Stimulated activated naive CD4-positive, alpha-beta T cell treated with Interleukin-2 at 50 U/mL for 16 hours (primary cell): ENCODE measurements around the gene RGL2.
"Not testable (repeated sequence)": the region's sequence is repeated elsewhere in the genome, so short reads cannot be mapped to it uniquely, and the experiment has no call there.

Experiments
- DNase-seq: peaks from one replicate; lab custom pipeline; 2025; lab: John Stamatoyannopoulos, UW

RGL2 gene

DNA sequence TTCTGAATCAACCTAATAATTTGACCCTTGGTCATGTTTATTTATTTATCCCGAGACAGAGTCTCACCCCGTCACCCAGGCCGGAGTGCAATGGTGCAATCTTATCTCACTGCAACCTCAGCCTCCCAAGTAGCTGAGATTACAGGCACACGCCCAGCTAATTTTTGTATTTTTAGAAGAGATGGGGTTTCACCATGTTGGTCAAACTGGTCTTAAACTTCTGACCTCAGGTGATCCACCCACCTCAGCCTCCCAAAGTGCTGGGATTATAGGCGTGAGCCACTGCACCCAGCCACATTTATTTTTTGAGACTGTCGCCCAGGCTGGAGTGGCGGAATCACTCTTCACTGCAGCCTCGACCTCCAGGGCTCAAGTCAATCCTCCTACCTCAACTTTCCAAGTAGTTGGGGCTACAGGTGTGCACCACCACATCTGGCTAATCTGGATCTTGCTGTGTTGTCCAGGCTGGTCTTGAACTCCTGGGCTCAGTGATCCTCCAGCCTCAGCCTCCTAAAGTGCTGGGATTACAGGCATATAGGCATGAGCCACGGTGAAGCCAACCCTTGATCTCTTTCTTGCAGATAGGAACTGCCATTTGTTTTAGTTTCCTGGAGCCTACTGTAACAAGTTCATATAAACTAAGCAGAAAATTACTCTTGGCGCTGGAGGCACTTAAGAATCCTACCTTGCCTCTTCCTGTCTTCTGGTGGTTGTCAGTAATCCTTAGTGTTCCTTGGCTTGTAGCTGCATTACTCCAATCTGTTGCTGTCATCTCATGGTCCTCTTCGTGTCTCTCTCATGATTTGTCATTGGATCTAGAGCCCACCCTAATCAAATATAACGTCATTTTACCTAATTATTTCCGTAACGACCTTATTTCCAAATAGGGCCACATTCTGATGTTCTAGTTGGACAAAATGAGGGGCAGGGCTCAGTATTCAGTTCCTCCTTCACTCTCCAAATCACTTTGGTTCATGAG is 24.5 kb downstream of the RGL2 start:
- DNase-seq, result no peak

DNA sequence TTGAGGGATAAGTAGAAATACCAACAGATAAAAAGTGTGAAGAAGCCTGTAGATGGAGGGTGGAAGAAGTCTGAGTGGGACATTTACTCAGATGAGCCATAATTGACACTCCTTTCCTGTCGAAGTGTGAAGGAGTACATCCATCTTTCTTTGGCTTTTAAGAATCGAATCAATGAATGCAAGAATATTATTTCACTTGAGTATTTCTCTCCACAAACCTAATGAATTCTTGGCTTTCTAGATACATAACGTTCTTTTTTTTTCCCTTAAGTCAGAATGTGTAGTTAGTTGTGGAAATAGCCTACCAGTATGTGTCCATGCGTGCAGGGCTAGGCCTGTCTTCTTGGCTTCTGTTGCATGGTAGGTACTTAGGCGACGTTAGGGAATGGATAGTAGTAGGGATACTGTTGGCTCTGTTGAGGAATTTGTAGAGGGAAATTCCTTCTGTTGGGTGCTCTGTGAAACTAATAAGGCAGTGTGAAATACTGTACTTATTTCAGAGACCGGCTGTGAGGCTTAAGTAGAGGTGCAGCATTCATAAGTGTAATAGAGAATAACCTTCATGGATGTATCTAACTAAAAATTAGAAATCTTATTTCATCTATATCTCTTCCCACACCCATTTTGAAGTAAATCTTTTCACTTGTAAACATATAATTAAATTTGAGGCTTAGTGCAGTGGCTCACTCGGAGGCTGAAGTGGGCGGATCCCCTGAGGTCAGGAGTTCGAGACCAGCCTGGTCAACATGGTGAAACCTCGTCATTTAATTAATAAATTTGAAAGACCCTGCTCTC is 25.4 kb downstream of the RGL2 start:
- DNase-seq, result no peak

DNA sequence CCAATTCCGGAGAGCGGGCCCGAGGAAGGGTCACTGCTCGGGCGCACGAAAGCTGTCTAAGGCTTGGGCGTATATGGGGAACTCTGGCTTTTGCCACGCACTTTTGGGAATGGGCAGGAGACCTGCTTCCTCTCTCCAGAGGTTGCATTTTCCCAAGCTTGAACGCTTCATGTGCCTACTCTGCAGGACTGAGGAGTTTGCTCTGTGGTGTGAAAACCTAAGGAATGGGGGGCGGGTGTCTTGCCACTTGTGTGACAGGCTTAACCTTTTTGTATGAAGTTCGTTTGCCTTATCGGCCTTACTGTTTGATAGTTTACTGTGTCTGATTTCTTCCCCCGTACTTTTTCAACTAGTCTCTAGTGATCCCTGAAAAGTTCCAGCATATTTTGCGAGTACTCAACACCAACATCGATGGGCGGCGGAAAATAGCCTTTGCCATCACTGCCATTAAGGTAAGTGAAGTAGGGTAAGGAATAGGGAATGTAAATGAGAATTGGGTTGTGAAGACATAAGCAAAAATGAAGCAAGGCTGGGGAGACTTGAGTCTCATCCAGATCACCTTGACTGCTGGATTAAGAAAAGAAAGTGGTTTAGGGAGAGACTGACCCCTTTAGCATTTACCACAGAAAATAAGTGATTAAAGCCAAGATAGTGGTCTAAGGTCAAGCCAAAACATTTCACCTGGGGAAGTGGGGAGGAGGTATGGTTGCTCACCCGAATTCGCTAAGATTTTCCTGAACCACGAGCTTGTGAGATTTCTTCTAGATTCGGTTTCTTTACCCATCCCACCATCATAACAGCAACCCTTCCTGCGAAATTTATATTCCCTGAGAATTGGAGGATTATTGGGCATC is 26.2 kb downstream of the RGL2 start:
- DNase-seq, result no peak

DNA sequence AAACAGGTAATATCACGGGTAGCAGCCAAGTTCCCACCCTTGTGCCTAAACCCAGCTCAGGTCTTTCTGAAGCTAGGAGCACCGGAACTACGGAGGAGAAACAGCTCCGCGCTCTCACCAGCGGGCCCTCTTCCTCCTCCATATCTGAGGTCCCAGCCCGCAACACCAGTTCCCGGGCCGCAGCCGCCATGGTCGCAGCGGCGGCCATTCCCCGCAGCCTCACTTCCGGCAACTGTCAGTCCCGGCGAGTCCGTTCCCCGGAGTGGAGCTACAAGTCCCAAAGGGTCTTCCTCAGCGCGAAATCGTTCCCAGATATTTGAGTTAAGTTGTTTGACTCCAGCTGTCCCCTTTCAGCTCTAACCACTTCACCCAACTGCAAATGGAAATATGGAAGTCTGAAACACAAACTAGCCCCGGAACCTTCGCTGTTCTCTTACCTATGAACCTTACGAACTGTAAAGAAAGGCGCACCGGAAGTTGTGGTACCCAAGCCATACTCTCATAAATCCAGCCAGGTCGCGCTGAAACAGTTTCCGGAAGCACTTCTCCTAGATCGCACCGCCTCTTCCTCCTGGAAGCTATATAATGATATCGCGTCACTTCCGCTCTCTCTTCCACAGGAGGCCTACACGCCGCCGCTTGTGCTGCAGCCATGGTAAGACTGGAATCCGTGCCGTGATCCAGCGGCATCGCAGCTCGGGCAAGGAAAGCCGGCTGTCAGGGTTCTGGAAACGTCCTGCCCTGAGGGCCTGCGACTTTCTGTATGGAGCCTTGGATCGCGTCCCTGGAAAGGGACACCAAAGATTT is 27.1 kb downstream of the RGL2 start, which contains the start of the genes RPS18 and VPS52:
Gene RPS18, plus strand, starts transcription at position 608 of the 807 bp plus-strand sequence. Its CDS starts 45 bp downstream, at position 653.
Gene VPS52, minus strand, starts transcription at position 409 of the 807 bp plus-strand sequence. Its CDS starts 201 bp downstream, at position 208.
- DNase-seq, result peak; percentile 89

DNA sequence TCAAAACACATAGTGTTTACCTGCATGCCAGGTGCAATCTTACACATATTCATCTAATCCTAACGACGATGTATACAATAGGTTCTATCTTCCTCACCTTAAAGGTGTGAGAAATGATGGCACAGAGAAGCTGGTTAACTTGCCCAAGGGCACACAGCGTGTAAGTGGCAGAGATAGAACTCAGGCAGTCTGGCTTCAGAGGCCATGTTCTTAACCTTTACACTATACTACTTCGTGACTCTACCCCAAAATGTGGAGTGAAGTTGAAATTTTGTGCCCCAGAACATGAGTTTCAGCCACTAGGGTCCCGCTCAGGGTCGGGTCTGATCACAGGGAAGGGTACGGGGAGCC is 27.6 kb downstream of the RGL2 start:
- DNase-seq, result no peak

DNA sequence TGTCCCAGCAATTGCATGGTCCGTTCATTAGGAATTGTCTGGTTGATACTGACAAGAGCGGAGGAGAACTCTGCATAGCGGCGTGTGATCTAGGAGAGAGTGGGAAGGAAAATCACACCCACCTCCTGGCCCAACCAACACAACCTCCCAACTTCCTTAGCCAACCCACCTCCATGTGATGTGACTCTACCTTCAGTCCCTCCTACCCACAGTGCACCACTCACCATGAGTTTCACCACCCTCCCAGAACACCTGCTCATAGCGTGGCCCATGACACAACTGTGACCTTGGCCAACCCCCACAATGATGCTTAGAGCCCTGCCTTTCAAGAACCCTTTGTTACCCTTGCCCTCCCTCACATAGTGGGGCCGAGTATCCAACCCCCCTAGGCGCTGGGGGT is 34.7 kb downstream of the RGL2 start:
- no peak for DNase-seq

DNA sequence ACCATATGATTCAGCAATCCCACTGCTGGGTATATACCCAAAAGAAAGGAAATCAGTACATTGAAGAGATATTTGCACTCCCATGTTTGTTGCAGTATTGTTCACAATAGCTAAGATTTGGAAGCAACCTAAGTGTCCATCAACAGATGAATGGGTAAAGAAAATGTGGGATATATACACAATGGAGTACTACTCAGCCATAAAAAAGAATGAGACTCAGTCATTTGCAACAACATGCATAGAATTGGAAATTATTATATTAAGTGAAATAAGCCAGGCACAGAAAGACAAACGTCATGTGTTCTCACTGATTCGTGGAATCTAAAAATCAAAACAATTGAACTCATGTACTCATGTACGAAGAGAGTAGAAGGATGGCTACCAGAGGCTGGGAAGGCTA is 36.3 kb downstream of the RGL2 start:
- DNase-seq, result not testable (repeated sequence)

DNA sequence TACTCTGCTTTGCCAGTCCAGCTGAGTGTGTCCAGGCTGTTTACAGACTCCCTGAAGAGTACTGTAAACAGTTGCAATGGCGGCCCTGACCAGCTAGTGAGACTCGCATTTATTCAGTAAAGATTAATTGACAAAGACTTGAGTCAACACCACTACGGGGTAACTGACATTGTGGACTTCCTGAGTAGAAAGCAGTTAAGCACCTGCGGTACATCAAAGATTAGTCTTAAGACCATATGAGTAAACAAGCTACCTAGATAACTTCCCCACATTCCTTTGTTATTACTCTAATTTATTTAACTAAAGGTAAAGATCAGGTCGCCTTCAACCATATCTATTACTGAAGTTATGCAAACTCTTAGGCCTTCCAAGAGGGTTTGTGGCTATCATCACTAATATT is 39.7 kb downstream of the RGL2 start:
- DNase-seq, result no peak

DNA sequence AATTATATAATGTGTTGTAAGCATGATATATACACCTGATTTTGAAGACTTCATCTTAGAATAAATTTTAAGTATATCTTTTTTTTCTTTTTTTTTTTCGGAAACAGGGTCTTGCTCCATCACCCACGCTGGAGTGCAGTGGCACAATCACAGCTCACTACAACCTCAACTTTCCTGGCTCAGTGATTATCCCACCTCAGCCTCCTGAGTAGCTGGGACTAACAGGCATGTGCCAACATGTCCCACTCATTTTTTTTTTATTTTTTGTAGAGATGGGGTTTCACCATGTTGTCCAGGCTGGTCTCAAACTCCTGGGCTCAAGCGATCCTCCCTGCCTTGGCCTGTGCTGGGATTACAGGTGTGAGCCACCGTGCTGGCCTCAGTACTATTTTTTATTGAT is 44.2 kb downstream of the RGL2 start:
- DNase-seq, result no peak

DNA sequence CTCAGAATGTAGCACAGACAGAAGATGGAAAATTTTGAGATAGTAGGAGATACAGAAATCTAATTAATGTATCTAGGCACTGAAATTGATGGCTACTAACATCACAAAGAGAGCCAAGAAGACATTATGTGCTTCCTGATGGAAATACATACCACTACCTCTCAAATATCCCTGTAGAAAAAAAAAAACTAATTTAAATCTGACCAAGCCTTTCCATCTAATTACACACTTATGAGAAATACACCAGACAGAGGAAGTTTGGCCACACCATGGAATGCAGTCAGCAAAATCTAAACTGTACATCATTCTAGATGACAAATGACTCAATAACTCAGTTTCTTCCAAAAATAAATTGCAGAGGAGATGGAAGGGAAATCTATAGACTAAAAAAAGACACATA is 46.0 kb downstream of the RGL2 start:
- DNase-seq, result no peak

DNA sequence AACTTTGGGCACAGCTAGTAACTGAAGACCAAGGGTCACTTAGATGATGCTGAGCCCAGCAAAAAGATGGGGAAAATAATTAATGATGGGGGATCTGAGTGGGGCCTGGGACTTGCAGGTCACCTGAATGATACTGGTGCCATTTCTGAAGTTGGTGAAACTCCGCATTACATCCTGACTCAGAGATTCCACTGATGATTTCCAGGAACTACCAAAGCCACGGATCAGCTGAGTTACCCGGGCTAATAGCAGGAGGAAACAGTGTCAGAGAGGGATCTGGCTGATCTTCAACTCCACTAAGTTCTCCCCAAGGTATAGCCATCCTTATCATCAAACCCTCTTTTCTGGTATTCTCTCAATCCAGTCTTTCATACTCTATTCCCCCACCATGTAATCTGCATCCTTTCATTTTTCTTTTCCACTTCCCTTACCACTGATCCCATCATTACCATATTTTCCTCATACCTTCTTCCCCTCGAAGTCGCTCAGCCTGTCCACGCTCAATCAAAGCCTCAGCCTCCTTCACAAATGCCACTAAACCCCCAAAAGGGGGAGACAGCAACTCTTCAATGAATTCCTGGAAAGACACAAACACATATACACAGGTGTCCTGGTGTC is 47.2 kb downstream of the RGL2 start:
- no peak for DNase-seq

DNA sequence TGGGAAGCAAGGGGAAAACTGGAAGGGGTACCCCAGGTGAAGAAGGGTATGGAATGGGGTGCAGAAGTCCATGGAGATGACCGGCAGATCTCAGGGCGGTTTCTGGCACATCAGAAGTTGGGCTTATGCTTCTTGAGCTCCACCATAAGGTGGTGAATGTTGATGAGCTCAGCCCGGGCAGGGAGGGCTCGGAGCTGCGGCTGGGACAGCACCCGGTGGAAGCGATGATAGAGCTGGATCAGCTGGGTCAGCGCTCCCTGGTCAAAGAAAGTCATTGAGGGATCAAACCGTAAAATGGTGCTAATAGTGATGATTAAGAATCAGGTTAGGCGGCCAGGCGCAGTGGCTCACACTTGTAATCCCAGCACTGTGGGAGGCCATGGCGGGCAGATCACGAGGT is 48.0 kb downstream of the RGL2 start:
- no peak for DNase-seq

DNA sequence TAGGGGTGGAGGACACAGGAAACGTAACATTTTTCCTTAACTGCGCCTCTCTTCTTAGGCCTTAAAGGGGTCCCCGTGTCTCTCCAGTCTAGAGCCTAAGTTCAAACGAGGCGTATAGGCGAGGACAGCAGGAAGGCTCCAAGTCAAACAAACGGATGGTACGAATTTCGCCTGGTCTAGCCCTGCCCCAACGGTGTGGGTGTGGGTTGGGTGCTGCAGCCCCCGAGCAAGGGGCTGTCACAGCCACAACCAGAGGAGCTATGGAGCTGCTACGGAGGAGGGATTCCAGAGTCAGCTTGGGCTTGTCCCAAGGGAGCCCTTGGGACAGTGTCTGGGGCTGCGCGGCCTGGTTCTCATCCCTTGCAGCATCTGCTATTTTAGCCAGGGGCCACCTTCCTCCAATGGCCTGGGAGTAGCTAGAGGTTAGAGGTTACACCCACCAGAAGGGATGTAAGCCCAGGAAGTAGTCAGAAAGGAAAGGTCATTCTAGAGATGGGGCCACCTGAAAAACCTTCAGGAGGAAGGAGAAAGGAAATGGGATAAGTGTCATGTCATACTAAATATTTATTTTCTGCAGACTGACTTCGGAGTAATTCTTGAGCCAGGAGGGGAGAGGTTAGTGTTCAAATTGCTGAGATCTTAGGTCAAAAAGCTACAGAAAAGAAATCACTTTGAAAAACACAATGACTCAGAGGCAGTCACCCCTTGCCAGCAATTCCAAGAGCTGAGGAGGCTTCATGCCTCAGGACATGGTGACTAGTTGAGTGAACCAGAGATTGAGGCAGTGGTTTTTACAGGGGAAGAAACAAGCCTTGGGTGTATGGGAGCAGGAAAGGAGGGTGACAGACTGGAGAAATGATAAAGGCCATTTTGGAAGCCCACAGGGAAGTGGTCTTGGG is 48.8 kb downstream of the RGL2 start:
- DNase-seq, result no peak

DNA sequence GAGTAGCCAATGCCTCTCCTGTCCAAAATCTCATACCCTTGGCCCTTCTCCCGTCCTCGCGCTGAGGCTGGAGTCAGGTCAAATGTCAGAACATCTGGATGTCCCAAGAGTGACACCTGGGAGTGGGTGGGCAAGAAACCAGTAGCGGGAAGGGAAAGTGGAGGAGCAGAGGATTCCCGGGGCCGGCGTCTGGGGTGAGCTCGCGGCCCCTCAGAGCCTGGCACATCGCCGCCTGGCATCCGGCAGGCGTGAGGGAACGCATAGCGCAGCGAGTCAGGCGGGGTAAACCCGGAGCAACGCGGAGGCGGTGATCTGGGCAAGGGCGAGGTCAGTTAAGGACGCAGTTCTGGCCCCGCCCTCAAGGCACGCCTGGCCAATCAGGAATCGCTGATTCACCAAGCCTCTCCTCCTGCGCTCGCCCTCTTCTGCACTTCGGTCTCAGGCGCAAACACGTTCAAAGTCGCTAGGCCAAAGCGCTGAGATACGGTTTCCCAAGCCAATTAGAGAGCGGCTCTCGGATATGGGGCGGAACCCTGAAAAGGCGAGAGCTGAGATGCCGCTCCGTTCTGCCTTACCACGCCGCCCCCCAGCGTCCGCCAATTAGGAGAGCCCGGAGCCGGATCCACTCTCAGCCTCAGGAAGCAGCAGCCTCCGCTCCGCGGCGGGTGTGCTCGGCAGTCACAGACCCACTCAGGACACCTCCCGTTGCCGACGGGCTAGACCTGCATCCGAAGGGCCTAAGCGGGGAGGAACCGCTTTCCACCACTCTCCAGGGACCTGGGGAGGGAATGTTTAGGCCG is 49.6 kb downstream of the RGL2 start:
- peak; percentile 98 for DNase-seq

DNA sequence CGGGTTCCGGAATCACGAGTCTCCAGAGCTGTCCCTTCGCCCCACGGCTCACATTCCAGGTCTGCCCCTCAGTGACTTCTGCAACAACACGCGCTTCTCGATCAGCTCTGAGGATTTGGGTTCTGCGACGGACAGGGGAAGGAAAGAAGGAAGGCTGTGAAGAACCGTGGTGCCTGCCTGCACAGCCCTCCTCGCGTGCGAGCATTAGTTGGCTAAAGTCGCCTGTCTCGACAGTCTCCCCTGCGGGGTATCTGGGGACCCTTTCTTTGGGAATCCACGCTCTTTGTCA is 50.2 kb downstream of the RGL2 start:
- DNase-seq, result no peak

DNA sequence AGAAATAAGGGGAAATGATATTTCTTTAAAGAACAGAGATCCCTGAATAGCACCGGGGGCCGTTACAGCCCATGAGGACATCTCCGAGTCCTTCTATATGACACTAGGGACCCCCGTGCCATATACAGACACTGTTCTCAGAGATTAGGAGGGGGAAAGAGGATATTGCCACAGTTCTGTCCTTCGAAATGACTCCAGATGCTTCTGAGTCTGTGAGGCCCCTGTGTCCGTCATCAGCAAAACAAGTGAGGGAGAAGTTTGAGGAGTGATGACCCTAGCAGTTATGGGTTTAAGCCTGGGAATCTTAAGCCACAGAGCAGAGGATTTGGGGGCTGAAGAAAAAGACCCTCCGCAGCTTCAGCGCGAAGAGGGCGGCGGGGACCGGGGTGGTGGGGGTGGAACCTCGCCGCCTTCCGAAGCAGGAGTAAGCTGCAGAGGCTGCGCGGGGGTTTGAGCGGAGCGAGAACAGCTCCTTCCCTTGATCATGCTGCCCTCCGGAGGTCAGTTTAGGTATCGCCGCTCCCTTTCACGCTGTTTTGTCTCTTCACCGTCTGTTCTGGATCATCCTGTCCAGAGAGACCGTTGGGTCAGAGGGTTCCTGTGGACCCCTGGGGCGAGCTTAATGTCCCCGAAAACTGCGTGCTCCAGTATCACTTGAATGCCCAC is 50.6 kb downstream of the RGL2 start:
- DNase-seq, result peak; percentile 88

DNA sequence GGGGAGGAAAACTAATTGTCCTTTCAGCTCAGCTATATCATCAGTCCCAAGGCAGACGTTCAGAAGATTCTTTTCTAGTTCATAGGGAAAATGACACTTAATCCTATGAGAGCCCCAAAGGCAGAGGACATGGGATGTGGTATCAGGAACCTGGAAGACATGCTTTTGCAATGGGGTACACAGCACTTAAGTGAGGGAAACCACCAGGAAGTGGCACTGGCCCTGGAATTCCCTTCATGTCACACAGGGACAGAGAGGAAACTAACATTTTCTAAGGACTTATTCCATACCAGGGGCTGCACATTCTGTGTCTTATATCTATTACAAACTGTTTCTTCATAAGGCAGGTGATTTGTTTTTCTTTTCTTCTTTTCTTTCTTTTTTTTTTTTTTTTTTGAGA is 55.3 kb downstream of the RGL2 start:
- no peak for DNase-seq

DNA sequence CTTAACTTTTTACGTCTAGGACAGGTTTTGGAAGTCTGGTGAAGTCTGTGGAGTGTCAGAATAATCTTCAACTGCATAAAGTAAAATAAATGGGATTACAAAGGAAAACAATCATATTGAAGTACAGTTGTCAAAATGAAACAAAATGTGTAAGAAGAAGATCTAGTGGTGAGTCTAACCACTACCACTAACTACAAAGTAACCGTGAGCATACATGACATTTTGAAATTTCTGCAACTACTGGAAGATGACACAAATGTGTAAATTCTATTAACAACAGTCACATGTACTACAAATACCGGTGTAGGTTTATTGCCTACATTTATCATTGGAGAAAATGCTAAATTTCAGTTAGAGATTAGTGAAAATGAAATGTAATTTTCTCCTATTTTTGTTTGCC is 56.8 kb downstream of the RGL2 start:
- DNase-seq, result no peak
